GM21447 (cell line): ENCODE data around the gene DCDC2C.

Source experiments
- ATAC-seq: cut with Tn5 transposase; IDR thresholded peaks from one replicate; pipeline ENCODE4 v1.9.1; 2021; ENCODE audit not compliant: unreplicated experiment

DCDC2C gene

DNA sequence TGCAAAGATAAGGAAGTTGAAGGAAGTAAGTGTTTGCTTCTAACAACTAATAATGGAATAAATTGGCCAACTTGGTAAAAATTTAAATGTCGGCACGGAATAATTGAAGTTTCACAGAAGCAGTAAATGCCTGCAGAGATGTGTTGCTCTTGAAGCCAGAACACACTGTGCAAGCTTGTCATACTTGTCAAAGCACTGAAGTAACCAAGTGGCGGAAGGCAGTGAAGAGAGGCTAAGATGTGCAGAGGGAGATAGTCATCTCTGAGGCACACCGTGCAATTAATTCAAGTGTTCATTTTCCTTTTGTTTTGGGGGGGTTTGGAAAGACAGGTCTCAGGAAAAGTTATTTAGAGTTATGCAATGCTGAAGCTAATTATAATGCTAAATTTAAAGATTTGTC lies 5.2 kb downstream of the DCDC2C start:
- no peak for ATAC-seq

DNA sequence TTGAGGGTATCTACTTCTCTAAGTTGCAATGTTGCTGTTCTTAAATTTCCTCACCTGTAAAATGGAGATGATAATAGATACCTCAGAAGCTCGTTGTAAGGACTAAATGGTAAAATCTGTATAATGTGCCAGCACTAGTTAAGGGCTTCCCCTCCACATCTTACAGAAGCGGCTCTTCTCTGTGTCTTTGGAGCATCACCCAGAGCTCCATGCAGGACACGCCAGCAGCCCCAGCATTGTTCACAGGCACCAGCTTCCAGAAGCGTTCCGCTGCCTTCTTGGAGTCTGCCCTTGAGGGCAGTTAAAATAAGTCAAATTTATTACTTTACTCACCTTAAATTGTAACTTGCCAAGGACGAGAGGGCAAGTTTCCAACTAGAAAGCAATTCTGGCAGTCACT lies 5.8 kb downstream of the DCDC2C start:
- no peak for ATAC-seq

DNA sequence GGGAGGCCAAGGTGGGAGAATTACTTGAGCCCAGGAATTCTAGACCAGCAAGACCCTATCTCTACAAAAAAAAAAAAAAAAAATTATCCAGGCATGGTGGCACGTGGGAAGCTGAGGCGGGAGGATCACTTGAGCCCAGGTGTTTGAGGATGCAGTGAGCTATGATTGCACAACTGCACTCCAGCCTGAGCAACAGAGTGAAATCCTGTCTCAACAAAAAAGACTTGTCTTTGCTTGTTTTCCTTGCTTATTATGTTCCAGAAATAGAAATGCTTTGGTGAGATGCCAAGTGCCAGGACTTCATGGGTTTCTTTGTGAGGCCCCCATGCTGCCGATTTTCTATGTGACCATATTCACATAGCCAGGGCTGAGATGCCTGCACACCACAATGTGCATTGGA lies 9.0 kb downstream of the DCDC2C start:
- ATAC-seq: no peak

DNA sequence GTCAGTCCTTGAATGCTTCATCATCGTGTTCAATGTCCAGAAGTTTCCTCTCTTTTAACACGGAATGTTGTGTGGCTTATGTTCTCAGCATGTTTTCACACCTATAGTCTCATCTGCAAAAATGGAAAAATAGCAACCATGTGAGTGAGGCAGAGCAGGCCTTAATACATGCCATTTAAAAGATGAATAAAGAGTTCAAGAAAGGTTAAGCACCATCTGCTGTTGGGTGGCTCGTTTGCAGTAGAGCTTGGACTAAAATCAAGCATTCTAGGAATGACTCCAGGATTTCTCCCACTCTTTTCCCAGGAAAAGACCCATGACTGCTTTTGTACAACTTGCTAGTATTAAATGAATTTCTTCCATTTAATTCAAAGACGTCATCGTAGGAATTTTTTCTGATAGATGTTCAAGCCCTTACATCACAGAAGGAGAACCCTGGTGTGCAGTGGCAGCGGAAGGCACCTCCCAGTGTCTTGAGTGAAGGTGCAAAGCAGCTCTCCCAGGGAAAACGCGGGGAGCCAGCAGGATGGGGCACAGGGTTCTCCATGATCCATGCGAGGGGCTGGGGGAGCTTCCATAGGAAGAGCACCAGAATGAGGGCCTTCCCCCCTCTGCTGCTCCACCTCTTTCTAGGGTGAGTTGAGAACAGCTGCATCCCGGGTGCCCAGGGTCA lies 9.6 kb downstream of the DCDC2C start:
- no peak for ATAC-seq

DNA sequence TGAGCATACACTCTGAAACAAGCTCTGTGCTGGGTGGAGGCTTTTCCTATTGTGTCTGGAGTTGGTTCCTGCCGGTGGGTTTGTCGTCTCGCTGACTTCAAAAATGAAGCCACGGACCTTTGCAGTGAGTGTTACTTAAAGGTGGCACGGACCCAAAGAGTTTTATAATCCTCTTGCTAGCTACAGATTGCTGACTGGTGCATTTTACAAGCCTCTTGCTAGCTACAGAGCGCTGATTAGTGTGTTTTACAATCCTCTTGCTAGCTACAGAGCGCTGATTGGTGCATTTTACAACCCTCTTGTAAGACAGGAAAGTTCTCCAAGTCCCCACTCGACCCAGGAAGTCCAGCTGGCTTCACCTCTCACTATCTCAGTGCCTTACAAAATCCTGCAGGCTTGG lies 15.3 kb downstream of the DCDC2C start:
- ATAC-seq: no peak

DNA sequence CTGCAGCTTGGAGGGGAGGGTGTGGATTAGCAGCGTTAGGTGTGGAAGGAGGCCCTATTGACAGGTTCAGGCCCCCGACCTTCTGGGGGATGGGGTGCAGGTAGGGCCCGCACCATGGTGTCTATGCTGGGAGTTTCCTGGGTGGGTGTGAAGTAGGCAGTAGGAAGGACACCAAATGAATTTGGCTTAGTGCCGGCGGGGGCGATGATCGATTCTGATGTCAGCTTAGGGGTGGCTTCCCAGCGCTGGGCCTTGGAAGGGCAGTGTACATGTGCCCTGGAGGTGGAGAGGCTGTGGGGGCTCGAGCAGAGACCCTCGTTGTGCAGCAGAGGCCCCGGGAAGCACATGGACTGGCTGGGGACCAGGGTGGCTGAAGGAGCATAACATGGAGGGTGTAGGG lies 21.6 kb downstream of the DCDC2C start:
- ATAC-seq: no peak

DNA sequence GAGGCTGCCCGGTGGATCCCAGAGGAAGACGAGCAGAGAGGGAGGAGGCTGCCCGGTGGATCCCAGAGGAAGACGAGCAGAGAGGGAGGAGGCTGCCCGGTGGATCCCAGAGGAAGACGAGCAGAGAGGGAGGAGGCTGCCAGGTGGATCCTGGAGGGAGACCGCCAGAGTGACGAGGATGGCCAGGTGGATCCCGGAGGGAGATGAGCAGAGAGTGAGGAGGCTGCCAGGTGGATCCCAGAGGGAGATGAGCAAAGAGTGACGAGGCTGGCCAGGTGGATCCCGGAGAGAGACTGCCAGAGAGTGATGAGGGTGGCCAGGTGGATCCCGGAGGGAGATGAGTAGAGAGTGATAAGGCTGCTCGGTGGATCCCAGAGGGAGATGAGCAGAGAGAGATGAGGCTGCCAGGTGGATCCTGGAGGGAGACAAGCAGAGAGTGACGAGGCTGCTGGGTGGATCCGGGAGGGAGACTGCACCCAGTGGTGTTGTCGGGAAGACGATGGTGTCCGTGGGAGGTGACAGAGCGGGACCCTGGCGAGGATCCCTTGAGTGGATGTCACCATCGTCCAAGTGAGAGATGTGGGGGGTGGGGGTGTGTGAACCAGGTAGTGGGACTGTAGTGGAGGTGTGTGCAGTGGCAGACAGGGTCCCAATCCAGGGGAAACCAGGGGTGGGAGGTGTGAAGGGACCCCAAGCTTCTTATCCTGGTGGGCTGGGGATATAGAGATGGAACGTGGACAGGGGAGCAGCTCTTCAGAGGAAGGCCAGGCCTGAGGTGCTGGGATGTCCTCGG lies 22.3 kb downstream of the DCDC2C start:
- no peak for ATAC-seq

DNA sequence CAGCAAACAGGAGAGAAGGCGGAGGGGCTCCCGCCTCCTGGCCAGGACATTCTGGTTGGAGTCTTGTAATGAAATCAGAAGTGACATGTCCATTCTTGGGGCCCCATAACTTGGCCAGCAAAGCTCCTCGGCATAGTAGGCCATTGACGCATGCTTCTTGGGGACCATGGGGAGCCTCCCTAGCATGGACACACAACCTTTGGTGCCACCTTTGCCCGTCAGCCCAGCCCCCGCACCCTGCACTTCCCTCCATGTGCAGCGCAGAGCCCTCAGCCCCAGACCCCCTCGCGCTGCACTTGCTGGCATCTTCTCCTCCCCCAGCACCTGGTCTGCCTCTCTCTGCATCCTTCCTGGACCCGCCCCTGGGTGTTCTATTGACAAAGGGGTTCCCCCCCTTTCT lies 23.1 kb downstream of the DCDC2C start:
- ATAC-seq: no peak

DNA sequence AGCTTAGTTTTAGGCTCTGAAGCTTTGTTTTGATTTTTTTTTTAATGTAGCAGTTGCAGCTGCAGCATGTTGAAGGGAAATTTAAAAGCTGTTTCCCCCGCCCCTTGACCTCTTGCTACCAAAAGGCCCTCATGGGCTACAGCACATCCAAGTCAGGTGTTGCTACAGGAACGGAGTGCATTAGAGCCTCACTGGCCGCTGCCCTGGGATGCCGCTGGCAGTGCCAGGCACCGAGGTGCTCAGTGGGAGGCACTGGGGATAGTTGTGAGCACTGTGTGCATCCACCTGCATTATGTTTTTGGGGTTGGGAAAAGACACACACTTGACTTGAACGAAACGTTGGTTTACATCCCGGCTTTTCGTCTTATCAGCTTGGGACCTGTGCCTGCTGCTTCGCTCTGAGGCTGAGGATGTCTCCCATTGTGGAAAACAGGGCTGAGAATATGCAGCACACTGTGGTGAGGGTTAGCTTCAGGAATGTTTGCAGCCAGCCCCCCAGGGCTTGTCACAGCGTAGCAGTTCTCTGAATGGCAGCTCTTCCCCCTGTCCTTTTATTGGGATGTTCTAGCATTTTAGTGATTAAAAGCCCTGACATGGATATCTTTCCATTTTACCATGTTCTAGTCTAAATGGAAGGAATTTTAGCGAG lies 24.1 kb downstream of the DCDC2C start:
- ATAC-seq: no peak

DNA sequence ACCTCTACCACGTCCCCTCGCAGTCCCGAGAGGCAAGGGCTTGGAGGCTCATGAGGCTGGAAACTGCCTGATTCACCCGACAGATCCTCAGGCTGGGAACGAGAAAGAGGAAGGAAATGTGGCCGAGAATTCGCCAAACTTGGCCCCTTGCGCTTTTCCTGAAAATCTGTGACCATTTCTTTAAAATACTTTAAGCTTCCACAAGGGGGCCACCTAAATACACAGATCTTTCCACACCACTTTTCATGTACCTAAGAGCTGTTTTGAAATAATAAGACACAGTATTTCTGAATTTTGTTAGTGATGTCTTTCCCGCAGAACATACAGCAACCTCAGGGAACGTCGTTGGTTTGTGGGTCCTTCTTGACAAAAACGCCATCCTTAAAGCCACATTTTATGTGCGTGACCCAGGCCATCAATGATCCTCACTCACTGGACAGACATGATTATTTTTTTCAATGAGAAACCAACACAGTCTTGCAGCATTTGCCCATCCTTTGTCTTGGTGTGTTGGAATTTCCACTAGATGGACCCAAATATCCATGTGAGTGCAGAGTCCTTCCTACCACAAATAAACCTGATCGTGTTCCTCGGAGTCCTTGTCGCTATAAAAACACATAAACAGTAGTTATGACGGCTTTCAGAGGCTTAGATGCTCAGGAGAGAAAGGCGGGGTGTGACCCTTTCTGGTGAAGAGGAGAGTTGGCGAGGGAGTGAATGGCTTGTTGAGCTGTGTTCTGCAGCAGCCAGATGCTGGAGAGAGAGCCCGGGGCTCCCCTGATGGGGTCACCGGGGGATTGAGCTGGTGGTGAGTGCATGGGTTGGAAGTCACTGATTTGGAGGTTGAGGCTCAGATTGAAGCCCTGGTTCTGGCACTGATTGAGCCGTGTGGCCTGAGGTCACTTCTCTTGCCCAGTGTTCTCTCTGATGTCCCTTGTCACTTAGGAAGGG lies 25.0 kb downstream of the DCDC2C start:
- ATAC-seq: no peak

DNA sequence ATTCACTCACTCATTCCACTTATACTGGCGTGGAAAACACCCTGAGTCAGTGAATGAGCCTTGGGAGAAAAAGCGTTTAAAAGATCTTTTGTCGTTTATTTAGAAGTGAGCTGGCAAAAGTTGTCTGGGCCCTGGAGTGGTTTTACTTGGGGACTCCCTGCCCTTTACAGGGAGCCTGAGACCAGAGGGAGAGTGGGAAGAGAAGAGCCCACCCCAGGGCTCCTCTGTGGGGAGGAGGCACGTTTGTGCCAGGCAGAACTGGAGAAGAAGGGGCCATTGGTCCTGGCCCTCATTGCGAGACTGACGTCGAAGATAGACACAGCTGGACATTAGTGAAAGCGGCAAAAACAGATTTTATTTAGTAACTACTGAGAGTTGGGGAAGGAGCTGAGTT lies 25.7 kb downstream of the DCDC2C start:
- ATAC-seq: no peak

DNA sequence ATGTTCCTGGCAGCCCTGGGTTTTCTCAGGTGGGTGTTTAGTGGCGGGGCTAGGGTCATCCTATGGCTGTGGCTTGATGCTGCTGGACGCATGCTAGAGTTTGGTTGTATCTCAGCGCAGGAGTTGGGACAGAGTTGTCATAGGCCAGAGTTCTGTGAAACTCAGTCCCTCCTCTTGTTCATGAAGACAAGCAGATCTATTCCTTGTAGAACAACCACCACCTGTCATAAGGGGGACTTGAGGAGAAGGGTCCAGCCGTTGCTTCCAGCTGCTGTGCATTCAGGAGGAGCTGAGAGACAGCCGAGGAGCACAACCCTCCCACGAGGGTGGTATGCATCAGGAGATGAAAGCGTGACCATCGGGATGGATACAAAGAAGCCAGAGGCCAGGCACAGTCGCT lies 26.4 kb downstream of the DCDC2C start:
- ATAC-seq: no peak

DNA sequence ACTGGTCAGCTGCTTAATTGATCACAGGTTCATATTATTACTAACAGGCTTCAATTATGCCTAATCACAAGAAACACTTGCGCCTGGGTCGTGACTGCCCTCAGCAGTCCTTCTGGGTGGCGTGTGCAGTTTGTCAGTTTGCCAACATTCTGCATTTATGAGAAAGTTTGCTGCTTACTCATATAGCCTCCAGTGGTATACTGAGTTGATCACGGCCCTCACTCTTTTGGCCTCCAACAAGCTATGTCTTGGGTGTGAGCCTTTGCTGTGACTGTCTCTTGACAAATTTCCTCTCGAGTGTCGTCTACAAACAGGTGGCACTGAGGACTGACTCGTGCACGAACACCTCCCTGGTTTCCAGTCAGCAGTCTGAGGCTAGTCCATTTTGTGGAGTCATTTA lies 27.3 kb downstream of the DCDC2C start:
- no peak for ATAC-seq

DNA sequence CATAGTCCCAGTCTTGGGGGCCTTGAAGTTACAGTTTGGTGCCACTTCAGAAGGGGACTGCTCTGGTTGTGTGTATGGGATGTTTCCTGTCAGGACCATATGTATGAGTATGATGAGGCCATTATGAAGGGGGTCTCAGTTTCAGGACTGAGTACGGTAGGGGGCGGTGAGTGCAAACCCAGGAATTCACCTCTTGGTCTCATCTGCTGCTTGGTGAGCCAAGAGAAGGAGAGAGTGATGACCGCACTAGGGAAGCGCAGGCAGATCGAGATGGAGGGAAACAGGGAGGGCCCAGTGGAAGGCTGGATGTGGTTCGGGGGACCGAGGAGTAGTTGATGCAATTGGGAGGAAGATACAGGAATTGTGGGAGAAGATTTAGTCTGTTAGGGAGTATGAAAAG lies 28.5 kb downstream of the DCDC2C start:
- no peak for ATAC-seq

DNA sequence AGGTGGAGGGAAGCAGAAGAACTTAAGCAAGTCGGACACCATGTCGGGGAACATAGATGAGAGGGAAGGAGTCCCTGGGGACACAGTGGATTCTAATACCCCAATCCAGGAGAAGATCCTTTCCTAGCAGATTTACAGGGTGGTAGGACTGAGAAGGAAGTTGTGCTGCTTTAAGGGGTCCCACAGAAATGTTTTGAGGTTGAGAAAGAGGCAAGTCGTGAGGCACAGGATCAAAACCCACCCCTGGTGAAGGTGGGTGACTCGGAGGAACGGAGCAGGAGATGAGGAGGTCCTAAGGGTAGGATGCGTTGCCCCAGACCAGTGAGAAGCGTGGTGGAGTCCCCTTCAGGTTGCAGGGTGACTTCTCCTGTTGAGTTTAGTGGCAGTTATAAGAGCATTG lies 32.7 kb downstream of the DCDC2C start:
- no peak for ATAC-seq

DNA sequence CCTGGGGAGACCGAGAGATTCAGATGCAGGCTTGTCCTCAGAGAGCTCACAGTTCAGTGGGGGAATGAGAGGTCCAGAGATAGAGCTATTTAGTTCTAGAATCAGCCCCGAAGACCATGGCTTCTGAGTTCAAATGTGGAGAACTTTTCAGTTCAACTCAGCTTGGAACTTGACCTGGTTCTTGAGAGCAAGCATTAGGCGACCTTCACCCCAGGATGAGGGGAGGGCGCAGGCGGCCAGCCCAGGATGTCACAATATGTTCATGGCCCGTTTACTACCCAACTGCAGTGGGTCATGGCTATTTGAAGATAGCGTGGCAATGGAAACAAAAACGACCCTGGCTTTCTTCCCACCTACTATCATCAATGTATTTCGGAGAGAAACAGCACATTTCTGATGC lies 33.8 kb downstream of the DCDC2C start:
- no peak for ATAC-seq

DNA sequence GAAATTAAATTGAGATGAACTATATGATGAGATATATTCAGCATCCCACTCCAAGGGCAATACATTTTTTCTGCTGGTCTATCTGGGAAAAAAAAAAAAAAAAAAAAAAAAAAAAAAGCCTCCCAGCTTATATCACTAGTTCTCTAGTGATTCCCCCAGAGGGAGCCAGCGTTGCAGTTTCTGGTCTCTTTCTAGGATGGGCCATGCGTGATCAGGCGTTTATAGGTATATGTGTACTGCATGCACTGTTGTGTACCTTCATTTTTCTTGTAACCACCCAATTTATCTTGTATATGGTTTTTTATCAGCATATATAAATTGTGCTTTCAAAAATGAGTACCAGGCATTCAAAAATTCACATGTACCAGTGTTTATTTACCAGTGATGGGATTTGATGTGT lies 35.1 kb downstream of the DCDC2C start:
- no peak for ATAC-seq

DNA sequence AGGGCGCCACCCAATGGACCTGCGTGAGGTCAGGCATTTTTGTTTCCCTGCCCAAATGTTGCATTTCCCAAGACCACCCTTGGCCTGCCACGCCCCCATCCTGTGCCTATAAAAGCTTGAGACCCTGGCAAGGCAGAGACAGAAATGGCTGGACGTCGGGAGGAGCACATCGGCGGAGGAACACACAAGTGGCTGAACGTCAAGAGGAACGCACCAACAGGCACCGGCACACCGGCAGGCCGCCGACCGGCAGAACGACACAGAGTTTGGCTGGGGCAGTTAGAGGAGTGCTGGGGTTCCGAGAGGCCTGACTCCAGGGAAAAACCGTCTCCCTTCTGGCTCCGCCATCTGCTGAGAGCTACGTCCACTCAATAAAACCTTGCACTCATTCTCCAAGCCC lies 35.9 kb downstream of the DCDC2C start:
- ATAC-seq: no peak

DNA sequence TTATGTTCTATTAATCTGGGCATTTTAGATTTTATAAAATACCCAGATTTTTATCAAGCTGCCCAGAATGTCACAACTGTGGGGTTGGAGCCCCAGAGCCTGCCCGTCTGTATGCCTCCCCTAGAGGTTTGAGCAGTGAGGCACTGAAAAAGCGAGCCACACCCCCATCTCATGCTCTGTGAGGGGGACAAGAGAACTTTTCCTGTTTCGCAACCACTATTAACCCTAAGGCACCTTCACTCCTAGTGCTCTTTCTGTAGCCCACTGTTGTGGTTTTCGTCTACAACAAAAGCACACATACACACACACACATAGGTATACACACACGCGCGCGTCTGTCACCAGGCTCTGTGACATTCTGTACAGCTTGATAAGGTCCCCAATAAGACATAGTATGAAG lies 38.0 kb downstream of the DCDC2C start:
- no peak for ATAC-seq

DNA sequence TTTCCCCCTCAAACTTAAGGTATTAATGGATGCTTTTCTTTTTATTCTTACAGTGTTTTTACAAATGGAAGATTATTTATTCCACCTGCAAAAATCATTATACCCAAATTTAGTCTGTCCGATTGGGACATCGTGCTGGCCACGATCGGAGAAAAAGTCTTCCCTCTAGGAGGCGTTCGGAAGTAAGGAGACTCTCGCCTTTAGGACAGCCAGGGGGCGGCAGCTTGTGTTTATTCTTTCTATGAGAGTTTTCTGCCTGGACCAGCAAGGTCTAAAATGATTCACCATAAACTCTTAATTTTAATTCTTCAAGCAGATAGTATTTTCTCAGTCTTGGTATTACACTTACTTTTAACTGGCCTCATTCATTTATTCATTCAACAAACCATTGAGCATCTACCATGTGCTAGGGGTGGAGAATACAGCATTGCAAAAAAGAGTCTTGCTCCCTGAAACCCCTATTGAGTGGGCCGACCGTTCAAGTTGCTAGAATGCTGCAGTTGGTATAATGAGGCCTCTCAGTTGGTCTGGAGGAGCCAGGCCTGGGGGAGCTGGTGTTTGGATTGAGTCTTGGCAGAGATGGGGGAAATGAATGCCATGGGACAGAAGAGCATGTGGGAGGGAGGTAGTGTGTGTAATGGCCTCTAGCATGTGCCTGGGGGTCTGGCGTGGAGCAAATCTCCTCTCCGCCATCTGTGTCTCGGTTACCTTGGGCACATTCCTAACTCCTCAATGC lies 38.7 kb downstream of the DCDC2C start:
- ATAC-seq: no peak
